ENCODE data around the gene CMTM8. TPM values are rescaled to one million over a fixed set of nuclear protein-coding genes. Genes with fewer than 3 reads are reported as not detected.

Gene CMTM8
- total RNA-seq, 2 experiments from 2014 or later, result 6.1 to 7.5 TPM

- H3K4me1 Mint-ChIP-seq (ENCODE audit: low read depth), result peaks cover 41% of the 10 kb centered on the region
- H3K27ac Mint-ChIP-seq, result no peak overlapping the region
- ChIA-PET POLR2A (no interaction called here), CTCF (no interaction called here)
- no peaks in the 10 kb centered on the region for H3K36me3 Mint-ChIP-seq (ENCODE audit: low read depth)
- no peak for ATAC-seq (ENCODE audit: poor library complexity)
- Histone ChIP-seq H3K27ac (ENCODE audit: low read depth in 1 of 2, low read length in 2 of 2) (no peak overlapping the region), H3K9me3 (ENCODE audit: control insufficient read depth in 1 of 2, insufficient read depth in 1 of 2, low read length in 2 of 2) (no peaks in the 10 kb centered on the region), H3K4me3 (ENCODE audit: low read length) (no peak overlapping the region), H3K27me3 (ENCODE audit: control insufficient read depth in 1 of 2, insufficient read depth in 2 of 2, low read length in 2 of 2) (no peaks in the 10 kb centered on the region), H3K36me3 (ENCODE audit: insufficient read depth, low read length) (no peaks in the 10 kb centered on the region), H3K4me1 (ENCODE audit: insufficient read depth, low read length) (peaks cover 23% of the 10 kb centered on the region)
- H3K9me3 Mint-ChIP-seq, result no peaks in the 10 kb centered on the region
- H3K27me3 Mint-ChIP-seq, result no peaks in the 10 kb centered on the region
- intact Hi-C loops (cut with DNase I, micrococcal nuclease), result no loop called here
- TF ChIP-seq, protein P1, sequence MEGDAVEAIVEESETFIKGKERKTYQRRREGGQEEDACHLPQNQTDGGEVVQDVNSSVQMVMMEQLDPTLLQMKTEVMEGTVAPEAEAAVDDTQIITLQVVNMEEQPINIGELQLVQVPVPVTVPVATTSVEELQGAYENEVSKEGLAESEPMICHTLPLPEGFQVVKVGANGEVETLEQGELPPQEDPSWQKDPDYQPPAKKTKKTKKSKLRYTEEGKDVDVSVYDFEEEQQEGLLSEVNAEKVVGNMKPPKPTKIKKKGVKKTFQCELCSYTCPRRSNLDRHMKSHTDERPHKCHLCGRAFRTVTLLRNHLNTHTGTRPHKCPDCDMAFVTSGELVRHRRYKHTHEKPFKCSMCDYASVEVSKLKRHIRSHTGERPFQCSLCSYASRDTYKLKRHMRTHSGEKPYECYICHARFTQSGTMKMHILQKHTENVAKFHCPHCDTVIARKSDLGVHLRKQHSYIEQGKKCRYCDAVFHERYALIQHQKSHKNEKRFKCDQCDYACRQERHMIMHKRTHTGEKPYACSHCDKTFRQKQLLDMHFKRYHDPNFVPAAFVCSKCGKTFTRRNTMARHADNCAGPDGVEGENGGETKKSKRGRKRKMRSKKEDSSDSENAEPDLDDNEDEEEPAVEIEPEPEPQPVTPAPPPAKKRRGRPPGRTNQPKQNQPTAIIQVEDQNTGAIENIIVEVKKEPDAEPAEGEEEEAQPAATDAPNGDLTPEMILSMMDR (IDR thresholded peaks at IDR 0.05), result no peak
- no peak for DNase-seq
- H3K4me3 Mint-ChIP-seq, result no peak overlapping the region
Observed at GRCh38 chr3:32315441-32315840, 77.0 kb downstream of the CMTM8 start.

GRCh38 chr3:32316319-32316718, 77.8 kb downstream of the CMTM8 start:
- ATAC-seq (ENCODE audit: poor library complexity) (no peak), DNase-seq (no peak)
- H3K9me3 Mint-ChIP-seq, result no peaks in the 10 kb centered on the region
- Histone ChIP-seq H3K9me3 (ENCODE audit: control insufficient read depth in 1 of 2, insufficient read depth in 1 of 2, low read length in 2 of 2) (no peaks in the 10 kb centered on the region), H3K27me3 (ENCODE audit: control insufficient read depth in 1 of 2, insufficient read depth in 2 of 2, low read length in 2 of 2) (no peaks in the 10 kb centered on the region), H3K4me1 (ENCODE audit: insufficient read depth, low read length) (peaks cover 23% of the 10 kb centered on the region), H3K36me3 (ENCODE audit: insufficient read depth, low read length) (no peaks in the 10 kb centered on the region), H3K4me3 (ENCODE audit: low read length) (no peak overlapping the region), H3K27ac (ENCODE audit: low read depth in 1 of 2, low read length in 2 of 2) (no peak overlapping the region)
- H3K4me3 Mint-ChIP-seq, result no peak overlapping the region
- intact Hi-C loops (cut with DNase I, micrococcal nuclease), result no loop called here
- no peaks in the 10 kb centered on the region for H3K36me3 Mint-ChIP-seq (ENCODE audit: low read depth)
- CTCF ChIA-PET, result no interaction called here
- no peaks in the 10 kb centered on the region for H3K27me3 Mint-ChIP-seq
- TF ChIP-seq, protein P1 (IDR thresholded peaks at IDR 0.05), result no peak
- H3K4me1 Mint-ChIP-seq (ENCODE audit: low read depth), result peaks cover 43% of the 10 kb centered on the region
- POLR2A ChIA-PET, result interaction anchor here (1.4 kb wide), 1 partner anchor 13 kb away, joined by 7 read pairs; no protein-coding TSS in a partner anchor
- H3K27ac Mint-ChIP-seq, result no peak overlapping the region

DNA sequence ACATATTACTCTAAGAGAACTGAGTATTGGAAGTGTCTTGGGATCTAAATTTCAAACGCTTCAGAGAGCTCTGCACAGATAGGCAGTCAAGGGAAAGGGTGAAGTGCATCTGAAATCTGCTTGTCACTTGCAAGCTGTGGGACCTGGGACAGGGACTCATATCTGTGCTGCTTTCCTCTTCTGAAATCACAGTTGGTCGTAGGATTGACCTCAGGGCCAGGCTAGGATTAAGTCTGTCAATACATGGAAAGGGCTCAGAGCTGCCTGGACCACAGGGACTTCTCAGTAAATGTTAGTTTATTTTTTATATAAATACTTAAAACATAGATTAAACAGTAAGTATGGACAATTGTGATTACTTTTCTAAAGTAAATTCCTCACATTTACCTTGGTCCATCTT, 78.5 kb downstream of the CMTM8 start:
- DNase-seq (no peak), ATAC-seq (ENCODE audit: poor library complexity) (no peak)
- peaks cover 23% of the 10 kb centered on the region for H3K4me1 ChIP-seq (ENCODE audit: insufficient read depth, low read length)
- Mint-ChIP-seq H3K27me3 (no peaks in the 10 kb centered on the region), H3K27ac (no peak overlapping the region), H3K4me3 (no peak overlapping the region), H3K4me1 (ENCODE audit: low read depth) (peaks cover 41% of the 10 kb centered on the region), H3K36me3 (ENCODE audit: low read depth) (no peaks in the 10 kb centered on the region), H3K9me3 (no peaks in the 10 kb centered on the region)
- H3K27ac ChIP-seq (ENCODE audit: low read depth in 1 of 2, low read length in 2 of 2), result no peak overlapping the region
- CTCF ChIA-PET, result no interaction called here
- TF ChIP-seq, protein P1 (IDR thresholded peaks at IDR 0.05), result no peak
- no peaks in the 10 kb centered on the region for H3K27me3 ChIP-seq (ENCODE audit: control insufficient read depth in 1 of 2, insufficient read depth in 2 of 2, low read length in 2 of 2)
- intact Hi-C loops (cut with DNase I, micrococcal nuclease), result no loop called here
- no peaks in the 10 kb centered on the region for H3K36me3 ChIP-seq (ENCODE audit: insufficient read depth, low read length)
- POLR2A ChIA-PET, result interaction anchor here (1.4 kb wide), 1 partner anchor 13 kb away, joined by 7 read pairs; no protein-coding TSS in a partner anchor
- no peaks in the 10 kb centered on the region for H3K9me3 ChIP-seq (ENCODE audit: control insufficient read depth in 1 of 2, insufficient read depth in 1 of 2, low read length in 2 of 2)
- H3K4me3 ChIP-seq (ENCODE audit: low read length), result no peak overlapping the region
